ENCODE data around the gene PKNOX2. TPM values are rescaled to one million over a fixed set of nuclear protein-coding genes. Genes with fewer than 3 reads are reported as not detected.

Gene PKNOX2
- total and polyA plus RNA-seq, 2 of the 4 experiments (the other 2 are of a cell fraction), result 0.72 to 2.3 TPM

DNA sequence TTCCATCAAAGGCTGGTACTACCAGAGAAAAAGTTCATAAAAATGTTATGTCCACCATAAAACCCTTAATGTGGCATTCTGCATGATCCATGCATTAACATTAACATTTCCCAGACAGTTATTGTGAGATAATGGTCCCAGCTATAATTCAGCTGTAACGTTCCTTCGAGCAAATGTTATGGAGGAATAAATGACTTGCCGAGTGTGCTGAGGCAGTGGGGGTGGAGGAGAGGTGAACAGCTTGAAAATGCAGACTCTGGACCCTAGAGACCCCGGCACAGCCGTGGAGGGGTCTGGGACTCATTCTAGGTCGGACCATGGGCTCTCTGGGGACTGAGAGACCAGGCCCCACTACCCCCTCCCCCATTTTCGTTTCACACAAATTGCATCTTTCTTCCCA, 141.9 kb downstream of the PKNOX2 start:
- no peak overlapping the region for H2AFZ ChIP-seq (replicated peaks; ENCODE audit: low read length, poor library complexity)
- no peak overlapping the region for H2AK9ac ChIP-seq (replicated peaks; ENCODE audit: low read depth, low read length, poor library complexity)
- H3K4me1 ChIP-seq (ENCODE audit: control insufficient read depth, insufficient read depth, low read length), result no peaks in the 10 kb centered on the region
- no peak overlapping the region for H3K27ac ChIP-seq (ENCODE audit: insufficient read depth, low read length)
- H3K4me3 ChIP-seq (ENCODE audit: insufficient read depth, low read depth, low read length), result no peak overlapping the region
- H2BK15ac ChIP-seq (ENCODE audit: low read depth, low read length), result no peak overlapping the region
- H2BK5ac ChIP-seq (ENCODE audit: low read depth, low read length, poor library complexity, severe bottlenecking), result no peak overlapping the region
- H4K91ac ChIP-seq (ENCODE audit: insufficient read depth, low read depth, low read length), result no peak overlapping the region
- no peak overlapping the region for H3K4ac ChIP-seq (ENCODE audit: low read depth, low read length)
- H4K8ac ChIP-seq (ENCODE audit: low read depth in 2 of 2, low read length in 2 of 2), result no peak overlapping the region
- DNase-seq, result no peak
- no peak overlapping the region for H2AK5ac ChIP-seq (ENCODE audit: low read depth, low read length)
- H3K14ac ChIP-seq (replicated peaks; ENCODE audit: low read depth, low read length), result no peak overlapping the region
- no peaks in the 10 kb centered on the region; the same call in 1 of the 2 replicates for H3K9me1 ChIP-seq (ENCODE audit: insufficient read depth, low read length)
- no peaks in the 10 kb centered on the region for H3K9me3 ChIP-seq (ENCODE audit: control insufficient read depth, insufficient read depth, low read length)
- 60% methylated on average over 1 of the region's 7 CpGs; no CpG with 5 or more reads in 1 of the 2 experiments for WGBS, 2 experiments (ENCODE audit: extremely low coverage in 2 of 2, insufficient read length in 1 of 2)
- no peak overlapping the region for H3K56ac ChIP-seq (ENCODE audit: extremely low read depth, insufficient read depth, low read length)
- no peak overlapping the region for H3K9ac ChIP-seq (ENCODE audit: low read depth, low read length)
- TF ChIP-seq, protein P1, sequence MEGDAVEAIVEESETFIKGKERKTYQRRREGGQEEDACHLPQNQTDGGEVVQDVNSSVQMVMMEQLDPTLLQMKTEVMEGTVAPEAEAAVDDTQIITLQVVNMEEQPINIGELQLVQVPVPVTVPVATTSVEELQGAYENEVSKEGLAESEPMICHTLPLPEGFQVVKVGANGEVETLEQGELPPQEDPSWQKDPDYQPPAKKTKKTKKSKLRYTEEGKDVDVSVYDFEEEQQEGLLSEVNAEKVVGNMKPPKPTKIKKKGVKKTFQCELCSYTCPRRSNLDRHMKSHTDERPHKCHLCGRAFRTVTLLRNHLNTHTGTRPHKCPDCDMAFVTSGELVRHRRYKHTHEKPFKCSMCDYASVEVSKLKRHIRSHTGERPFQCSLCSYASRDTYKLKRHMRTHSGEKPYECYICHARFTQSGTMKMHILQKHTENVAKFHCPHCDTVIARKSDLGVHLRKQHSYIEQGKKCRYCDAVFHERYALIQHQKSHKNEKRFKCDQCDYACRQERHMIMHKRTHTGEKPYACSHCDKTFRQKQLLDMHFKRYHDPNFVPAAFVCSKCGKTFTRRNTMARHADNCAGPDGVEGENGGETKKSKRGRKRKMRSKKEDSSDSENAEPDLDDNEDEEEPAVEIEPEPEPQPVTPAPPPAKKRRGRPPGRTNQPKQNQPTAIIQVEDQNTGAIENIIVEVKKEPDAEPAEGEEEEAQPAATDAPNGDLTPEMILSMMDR (conservative IDR thresholded peaks at IDR 0.05; ENCODE audit: low read depth, low read length), result no peak
- TF ChIP-seq FOS (IDR thresholded peaks at IDR 0.05; ENCODE audit: low read depth, low read length) (no peak), CHD1 (IDR thresholded peaks at IDR 0.05; ENCODE audit: low read depth, low read length) (no peak), CEBPB (IDR thresholded peaks at IDR 0.05; ENCODE audit: low read depth, low read length) (no peak), RCOR1 (IDR thresholded peaks at IDR 0.05; ENCODE audit: insufficient replicate concordance, low read length) (no peak), MAFK (IDR thresholded peaks at IDR 0.05; ENCODE audit: low read depth, low read length) (no peak), POLR2A (IDR thresholded peaks at IDR 0.05; ENCODE audit: low read depth, low read length) (no peak), SMC3 (IDR thresholded peaks at IDR 0.05; ENCODE audit: low read depth, low read length) (no peak), RFX5 (IDR thresholded peaks at IDR 0.05; ENCODE audit: low read depth, low read length) (no peak), RAD21 (IDR thresholded peaks at IDR 0.05; ENCODE audit: low read length) (no peak), BHLHE40 (IDR thresholded peaks at IDR 0.05; ENCODE audit: low read depth, low read length) (no peak), MXI1 (IDR thresholded peaks at IDR 0.05; ENCODE audit: borderline replicate concordance, low read depth, low read length) (no peak), NFE2L2 (IDR thresholded peaks at IDR 0.05; ENCODE audit: low read depth, low read length) (no peak), MAZ (IDR thresholded peaks at IDR 0.05; ENCODE audit: borderline replicate concordance, low read depth, low read length) (no peak)
- TF ChIP-seq, protein P2, sequence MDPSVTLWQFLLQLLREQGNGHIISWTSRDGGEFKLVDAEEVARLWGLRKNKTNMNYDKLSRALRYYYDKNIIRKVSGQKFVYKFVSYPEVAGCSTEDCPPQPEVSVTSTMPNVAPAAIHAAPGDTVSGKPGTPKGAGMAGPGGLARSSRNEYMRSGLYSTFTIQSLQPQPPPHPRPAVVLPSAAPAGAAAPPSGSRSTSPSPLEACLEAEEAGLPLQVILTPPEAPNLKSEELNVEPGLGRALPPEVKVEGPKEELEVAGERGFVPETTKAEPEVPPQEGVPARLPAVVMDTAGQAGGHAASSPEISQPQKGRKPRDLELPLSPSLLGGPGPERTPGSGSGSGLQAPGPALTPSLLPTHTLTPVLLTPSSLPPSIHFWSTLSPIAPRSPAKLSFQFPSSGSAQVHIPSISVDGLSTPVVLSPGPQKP (IDR thresholded peaks at IDR 0.05; ENCODE audit: borderline replicate concordance, low read depth, low read length), result no peak
- TF ChIP-seq, protein P3, sequence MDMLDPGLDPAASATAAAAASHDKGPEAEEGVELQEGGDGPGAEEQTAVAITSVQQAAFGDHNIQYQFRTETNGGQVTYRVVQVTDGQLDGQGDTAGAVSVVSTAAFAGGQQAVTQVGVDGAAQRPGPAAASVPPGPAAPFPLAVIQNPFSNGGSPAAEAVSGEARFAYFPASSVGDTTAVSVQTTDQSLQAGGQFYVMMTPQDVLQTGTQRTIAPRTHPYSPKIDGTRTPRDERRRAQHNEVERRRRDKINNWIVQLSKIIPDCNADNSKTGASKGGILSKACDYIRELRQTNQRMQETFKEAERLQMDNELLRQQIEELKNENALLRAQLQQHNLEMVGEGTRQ (IDR thresholded peaks at IDR 0.05; ENCODE audit: low read depth, low read length), result no peak
- intact Hi-C loops (cut with micrococcal nuclease), result no loop called here
- H3K18ac ChIP-seq (ENCODE audit: low read depth, low read length), result no peak overlapping the region
- CTCF ChIA-PET, result no interaction called here
- no peak overlapping the region for H3K4me2 ChIP-seq (ENCODE audit: low read depth, low read length)
- H3K79me1 ChIP-seq (ENCODE audit: low read depth in 1 of 2, low read length in 2 of 2), result no peaks in the 10 kb centered on the region
- in situ Hi-C loops (cut with MboI; ENCODE audit: low sequenced_read_pairs), result no loop called here
- dilution Hi-C loops (cut with HindIII; ENCODE audit: low sequenced_read_pairs, unreplicated experiment), result no loop called here
- H2BK120ac ChIP-seq (ENCODE audit: low read depth, low read length), result no peak overlapping the region
- no peak for ATAC-seq (ENCODE audit: low read depth)
- H3K23ac ChIP-seq (ENCODE audit: low read depth, low read length), result no peak overlapping the region
- H3K36me3 ChIP-seq (ENCODE audit: control insufficient read depth, insufficient read depth, low read length), result no peaks in the 10 kb centered on the region
- H3K27me3 ChIP-seq (ENCODE audit: control insufficient read depth, insufficient read depth, low read length), result peaks cover 2% of the 10 kb centered on the region
- no peaks in the 10 kb centered on the region for H4K20me1 ChIP-seq (ENCODE audit: insufficient read depth, low read length)
- H4K5ac ChIP-seq (ENCODE audit: low read depth, low read length), result no peak overlapping the region
- H2BK20ac ChIP-seq (ENCODE audit: low read depth, low read length), result no peak overlapping the region
- POLR2A ChIA-PET (ENCODE audit: unreplicated experiment), result no interaction called here
- BruUV-seq (replicated peaks), result no TSS peak

Measured in IMR-90 (cell line).